GM12878 (cell line): ENCODE data around the gene UQCC5.
A peak's percentile ranks its signal among the peaks of the same experiment; 100 is the strongest.

Source experiments
- CEBPB ChIP-seq, 2 experiments: fragments of 150-350 bp in 1 of 2; IDR thresholded peaks; 2 replicates each; pipeline ENCODE4 v1.6.1; 2012 to 2014; ENCODE audit warnings: low read depth in 2 of 2, low read length in 2 of 2, borderline replicate concordance in 1 of 2, inconsistent platforms in 1 of 2
- ELK1 ChIP-seq: IDR thresholded peaks from 2 replicates; pipeline ENCODE4 v1.6.1; 2012; ENCODE audit warnings: low read depth, low read length, improper control_type of control experiment
- ESRRA ChIP-seq: IDR thresholded peaks from 2 replicates; pipeline ENCODE4 v1.6.1; 2012; ENCODE audit warnings: mild to moderate bottlenecking, low read length, improper control_type of control experiment
- ETV6 ChIP-seq, 2 experiments: fragments of 450-650 bp in 1 of 2; IDR thresholded peaks in 1 of 2; conservative IDR thresholded peaks in 1 of 2; 2 replicates each; pipeline ENCODE4 v1.6.1; 2014; ENCODE audit warnings: antibody characterized with exemption in 1 of 2, borderline replicate concordance in 1 of 2, low read depth in 1 of 2, mild to moderate bottlenecking in 1 of 2, moderate library complexity in 1 of 2
- EZH2 ChIP-seq: IDR thresholded peaks from 2 replicates; pipeline ENCODE4 v1.6.1; 2012; ENCODE audit warnings: low read depth, mild to moderate bottlenecking, control low read depth, inconsistent platforms, low read length, borderline replicate concordance; ENCODE audit not compliant: control insufficient read depth
- MYC ChIP-seq: IDR thresholded peaks from 2 replicates; pipeline ENCODE4 v1.6.1; 2011; ENCODE audit warnings: mild to moderate bottlenecking, low read length, moderate library complexity, inconsistent platforms; ENCODE audit not compliant: insufficient read depth, insufficient replicate concordance, insufficient read length, severe bottlenecking
- NRF1 ChIP-seq: conservative IDR thresholded peaks from 2 replicates; pipeline ENCODE4 v1.6.1; 2011; ENCODE audit warnings: mild to moderate bottlenecking, low read depth, low read length, improper control_type of control experiment
- PBX3 ChIP-seq: IDR thresholded peaks from 2 replicates; pipeline ENCODE4 v1.6.1; 2011; ENCODE audit warnings: mild to moderate bottlenecking, low read depth, low read length, moderate library complexity; ENCODE audit not compliant: insufficient replicate concordance
- POLR2A ChIP-seq: IDR thresholded peaks from 2 replicates; pipeline ENCODE4 v1.6.1; 2011; ENCODE audit warnings: low read depth, mild to moderate bottlenecking, low read length
- POLR2AphosphoS5 ChIP-seq: IDR thresholded peaks from 2 replicates; pipeline ENCODE4 v1.6.1; 2011; ENCODE audit warnings: mild to moderate bottlenecking, low read length, inconsistent platforms
- RB1 ChIP-seq: fragments of 450-650 bp; formaldehyde crosslinking; IDR thresholded peaks from 2 replicates; pipeline ENCODE4 v1.6.1; 2017; ENCODE audit warnings: mild to moderate bottlenecking, borderline replicate concordance
- RELA ChIP-seq: fragments of 450-650 bp; IDR thresholded peaks from 2 replicates; pipeline ENCODE4 v1.8.0; 2014; ENCODE audit warnings: borderline replicate concordance; ENCODE audit not compliant: partially characterized antibody
- ZNF274 ChIP-seq: IDR thresholded peaks from one replicate; pipeline ENCODE4 v1.8.0; 2011; ENCODE audit not compliant: insufficient read length, insufficient read depth
- TF ChIP-seq, protein P1 (sequence below), 3 experiments: IDR thresholded peaks in 2 of 3; conservative IDR thresholded peaks in 1 of 3; 2 replicates each; pipeline ENCODE4 v1.5.1; 2011; ENCODE audit warnings: low read depth in 3 of 3, low read length in 3 of 3, mild to moderate bottlenecking in 3 of 3, control low read depth in 2 of 3, moderate library complexity in 2 of 3, inconsistent platforms in 1 of 3, mixed read lengths in 1 of 3; ENCODE audit not compliant: control insufficient read depth in 2 of 3, insufficient read depth in 1 of 3; ENCODE audit errors: extremely low read depth in 1 of 3

- TF ChIP-seq ELK1 (peak; percentile 39; the same call in 1 of the 2 replicates), EZH2 (no peak), RB1 (no peak), POLR2A (peak; percentile 57; the same call in 1 of the 2 replicates), POLR2AphosphoS5 (peak; percentile 58; the same call in 1 of the 2 replicates), MYC (no peak), ETV6 (conservative IDR thresholded peaks at IDR 0.05 in 1 of 2, IDR thresholded peaks at IDR 0.05 in 1 of 2; ENCODE audit: borderline replicate concordance in 1 of 2, low read depth in 1 of 2) (no peak), ESRRA (no peak), PBX3 (no peak), RELA (no peak), ZNF274 (no peak), NRF1 (no peak), CEBPB (IDR thresholded peaks at IDR 0.05; ENCODE audit: borderline replicate concordance in 1 of 2, low read depth in 2 of 2, low read length in 2 of 2) (no peak)
- TF ChIP-seq, protein P1, sequence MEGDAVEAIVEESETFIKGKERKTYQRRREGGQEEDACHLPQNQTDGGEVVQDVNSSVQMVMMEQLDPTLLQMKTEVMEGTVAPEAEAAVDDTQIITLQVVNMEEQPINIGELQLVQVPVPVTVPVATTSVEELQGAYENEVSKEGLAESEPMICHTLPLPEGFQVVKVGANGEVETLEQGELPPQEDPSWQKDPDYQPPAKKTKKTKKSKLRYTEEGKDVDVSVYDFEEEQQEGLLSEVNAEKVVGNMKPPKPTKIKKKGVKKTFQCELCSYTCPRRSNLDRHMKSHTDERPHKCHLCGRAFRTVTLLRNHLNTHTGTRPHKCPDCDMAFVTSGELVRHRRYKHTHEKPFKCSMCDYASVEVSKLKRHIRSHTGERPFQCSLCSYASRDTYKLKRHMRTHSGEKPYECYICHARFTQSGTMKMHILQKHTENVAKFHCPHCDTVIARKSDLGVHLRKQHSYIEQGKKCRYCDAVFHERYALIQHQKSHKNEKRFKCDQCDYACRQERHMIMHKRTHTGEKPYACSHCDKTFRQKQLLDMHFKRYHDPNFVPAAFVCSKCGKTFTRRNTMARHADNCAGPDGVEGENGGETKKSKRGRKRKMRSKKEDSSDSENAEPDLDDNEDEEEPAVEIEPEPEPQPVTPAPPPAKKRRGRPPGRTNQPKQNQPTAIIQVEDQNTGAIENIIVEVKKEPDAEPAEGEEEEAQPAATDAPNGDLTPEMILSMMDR (IDR thresholded peaks at IDR 0.05 in 2 of 3, conservative IDR thresholded peaks at IDR 0.05 in 1 of 3; ENCODE audit: control insufficient read depth in 2 of 3, extremely low read depth in 1 of 3, insufficient read depth in 1 of 3, low read depth in 3 of 3, low read length in 3 of 3), result no peak
Measured at GRCh38 chr3:52532517-52532837, 3.9 kb upstream of the UQCC5 start.
